Hepatocyte (in vitro differentiated cells): Measurements from ENCODE around the gene MACROD2. TPM values are rescaled to one million over a fixed set of nuclear protein-coding genes. Genes with fewer than 3 reads are reported as not detected.

Source experiments
- DNase-seq: peaks from one replicate; pipeline ENCODE4 v3.0.0-alpha.2; 2016; ENCODE audit warnings: low spot score
- H2AFZ ChIP-seq: fragments of 200-600 bp; sonication (generic); 2 replicates; pipeline ENCODE4 v1.6.0; 2016; ENCODE audit warnings: antibody characterized with exemption, mild to moderate bottlenecking
- H3K27ac ChIP-seq: fragments of 200-600 bp; sonication (generic); 2 replicates; pipeline ENCODE4 v1.5.1; 2016; ENCODE audit warnings: mild to moderate bottlenecking
- H3K27me3 ChIP-seq: fragments of 200-600 bp; sonication (generic); 2 replicates; pipeline ENCODE4 v1.6.1; 2016
- H3K36me3 ChIP-seq: fragments of 200-600 bp; sonication (generic); replicated peaks from 2 replicates; pipeline ENCODE4 v1.5.1; 2016; ENCODE audit warnings: low read depth; ENCODE audit not compliant: insufficient read depth
- H3K4me1 ChIP-seq: fragments of 200-600 bp; sonication (generic); 2 replicates; pipeline ENCODE4 v1.5.1; 2016; ENCODE audit warnings: mild to moderate bottlenecking, moderate library complexity; ENCODE audit not compliant: insufficient read depth
- H3K4me2 ChIP-seq: fragments of 200-600 bp; sonication (generic); 2 replicates; pipeline ENCODE4 v1.6.0; 2016
- H3K4me3 ChIP-seq: fragments of 200-600 bp; sonication (generic); 2 replicates; pipeline ENCODE4 v1.5.1; 2016; ENCODE audit warnings: mild to moderate bottlenecking
- H3K79me2 ChIP-seq: fragments of 200-600 bp; sonication (generic); 2 replicates; pipeline ENCODE4 v1.6.0; 2017; ENCODE audit warnings: mild to moderate bottlenecking
- H3K9me2 ChIP-seq: fragments of 200-600 bp; sonication (generic); replicated peaks from 2 replicates; pipeline ENCODE4 v1.6.0; 2017; ENCODE audit warnings: mild to moderate bottlenecking; ENCODE audit not compliant: insufficient read depth
- H3K9me3 ChIP-seq: fragments of 200-600 bp; sonication (generic); 2 replicates; pipeline ENCODE4 v1.5.1; 2016; ENCODE audit warnings: low read depth, mild to moderate bottlenecking
- H4K20me1 ChIP-seq: fragments of 200-600 bp; sonication (generic); 2 replicates; pipeline ENCODE4 v1.6.0; 2016; ENCODE audit warnings: mild to moderate bottlenecking; ENCODE audit not compliant: insufficient read depth, poor library complexity, severe bottlenecking
- EZH2 ChIP-seq: fragments of 200-600 bp; sonication (generic); IDR thresholded peaks from 2 replicates; pipeline ENCODE4 v1.6.1; 2016; ENCODE audit warnings: antibody characterized with exemption, mild to moderate bottlenecking, borderline replicate concordance
- EZH2phosphoT487 ChIP-seq: fragments of 200-600 bp; sonication (generic); IDR thresholded peaks from one replicate; pipeline ENCODE4 v1.6.1; 2018; ENCODE audit warnings: antibody characterized with exemption, mild to moderate bottlenecking, low read depth, moderate library complexity; ENCODE audit not compliant: unreplicated experiment, severe bottlenecking
- WGBS: methylation state at CpG from one replicate; pipeline ENCODE4 v1.1.6; 2016; ENCODE audit warnings: low lambda C conversion rate; ENCODE audit errors: missing lambda C conversion rate; 5-methylcytosine and 5-hydroxymethylcytosine counted together
- polyA plus RNA-seq: library from polyadenylated mRNA; unstranded; fragments of >200 nt; fragmentation: Nextera tagmentation; extraction: Ambion mirVana; gene quantifications from 2 replicates; pipeline ENCODE4 v1.2.1, GENCODE V29; 2016
- total RNA-seq: library from RNA; depleted of rRNA; stranded (reverse); fragments of >200 nt; gene quantifications from 2 replicates; pipeline ENCODE4 v1.2.3, GENCODE V29; 2014
- TF ChIP-seq, protein P1 (sequence below): fragments of 200-600 bp; sonication (generic); IDR thresholded peaks from 2 replicates; pipeline ENCODE4 v1.5.1; 2016; ENCODE audit warnings: antibody characterized with exemption, mild to moderate bottlenecking; ENCODE audit not compliant: poor library complexity

The MACROD2 gene
- total and polyA plus RNA-seq, 2 experiments from 2014 or later, result 2.4 to 3.1 TPM

DNA sequence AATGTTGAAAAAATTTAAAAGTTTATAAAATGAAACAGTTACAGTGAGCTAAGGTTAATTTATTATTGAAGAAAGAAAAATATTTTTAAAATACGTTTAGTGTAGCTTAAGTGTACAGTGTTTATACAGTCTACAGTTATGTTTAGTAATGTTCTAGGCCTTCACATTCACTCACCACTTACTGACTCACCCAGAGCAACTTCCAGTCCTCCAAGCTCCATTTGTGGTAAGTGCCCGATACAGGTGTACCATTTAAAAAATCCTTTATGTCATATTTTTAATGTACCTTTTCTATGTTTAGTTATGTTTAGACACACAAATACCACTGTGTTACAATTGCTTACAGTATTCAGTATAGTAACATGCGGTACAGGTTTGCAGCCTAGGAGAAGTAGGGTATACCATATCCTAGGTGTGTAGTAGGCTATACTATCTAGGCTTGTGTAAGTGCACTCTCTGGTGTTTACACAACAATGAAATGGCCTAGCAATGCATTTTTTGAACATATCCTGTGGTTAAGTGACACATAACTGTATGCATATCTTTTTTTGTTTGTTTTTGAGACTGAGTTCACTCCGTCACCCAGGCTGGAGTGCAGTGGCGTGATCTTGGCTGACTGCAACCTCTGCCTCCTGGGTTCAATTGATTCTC lies 315.8 kb downstream of the MACROD2 start:
- Histone ChIP-seq H3K4me3 (no peak overlapping the region), H3K27ac (no peak overlapping the region), H4K20me1 (no peaks in the 10 kb centered on the region), H3K36me3 (no peaks in the 10 kb centered on the region), H3K27me3 (no peaks in the 10 kb centered on the region), H3K79me2 (no peaks in the 10 kb centered on the region), H3K4me1 (peaks cover 6% of the 10 kb centered on the region), H2AFZ (no peak overlapping the region), H3K4me2 (no peak overlapping the region), H3K9me3 (no peaks in the 10 kb centered on the region), H3K9me2 (no peaks in the 10 kb centered on the region)
- no peak for DNase-seq
- 93% methylated on average over 5 of the region's 5 CpGs for WGBS
- TF ChIP-seq EZH2 (no peak), EZH2phosphoT487 (no peak)
- TF ChIP-seq, protein P1, sequence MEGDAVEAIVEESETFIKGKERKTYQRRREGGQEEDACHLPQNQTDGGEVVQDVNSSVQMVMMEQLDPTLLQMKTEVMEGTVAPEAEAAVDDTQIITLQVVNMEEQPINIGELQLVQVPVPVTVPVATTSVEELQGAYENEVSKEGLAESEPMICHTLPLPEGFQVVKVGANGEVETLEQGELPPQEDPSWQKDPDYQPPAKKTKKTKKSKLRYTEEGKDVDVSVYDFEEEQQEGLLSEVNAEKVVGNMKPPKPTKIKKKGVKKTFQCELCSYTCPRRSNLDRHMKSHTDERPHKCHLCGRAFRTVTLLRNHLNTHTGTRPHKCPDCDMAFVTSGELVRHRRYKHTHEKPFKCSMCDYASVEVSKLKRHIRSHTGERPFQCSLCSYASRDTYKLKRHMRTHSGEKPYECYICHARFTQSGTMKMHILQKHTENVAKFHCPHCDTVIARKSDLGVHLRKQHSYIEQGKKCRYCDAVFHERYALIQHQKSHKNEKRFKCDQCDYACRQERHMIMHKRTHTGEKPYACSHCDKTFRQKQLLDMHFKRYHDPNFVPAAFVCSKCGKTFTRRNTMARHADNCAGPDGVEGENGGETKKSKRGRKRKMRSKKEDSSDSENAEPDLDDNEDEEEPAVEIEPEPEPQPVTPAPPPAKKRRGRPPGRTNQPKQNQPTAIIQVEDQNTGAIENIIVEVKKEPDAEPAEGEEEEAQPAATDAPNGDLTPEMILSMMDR, result no peak

DNA sequence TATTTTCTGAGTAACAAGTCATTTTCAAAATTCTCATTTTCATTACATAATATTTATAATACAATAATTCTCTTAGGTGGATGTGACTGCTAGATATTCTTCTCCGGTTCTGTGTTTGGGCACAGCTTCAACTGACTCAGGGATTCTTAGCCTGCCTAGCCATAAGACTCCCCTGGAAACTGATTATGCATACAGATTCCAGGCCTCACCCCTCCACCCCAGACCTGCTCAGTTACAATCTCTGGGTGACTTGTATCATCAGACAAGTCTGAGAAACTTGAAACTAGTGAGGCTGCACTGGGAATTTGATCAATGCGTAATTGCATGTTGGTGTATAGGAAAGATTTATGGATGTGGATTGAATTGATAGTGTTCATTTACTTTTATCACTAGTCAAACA lies 316.7 kb downstream of the MACROD2 start:
- H3K79me2 ChIP-seq, result no peaks in the 10 kb centered on the region
- no peaks in the 10 kb centered on the region for H3K27me3 ChIP-seq
- H3K4me2 ChIP-seq, result no peak overlapping the region
- H3K27ac ChIP-seq, result no peak overlapping the region
- no peak overlapping the region for H3K4me3 ChIP-seq
- H3K36me3 ChIP-seq, result no peaks in the 10 kb centered on the region
- H3K4me1 ChIP-seq, result peaks cover 6% of the 10 kb centered on the region
- DNase-seq, result no peak
- TF ChIP-seq EZH2phosphoT487 (no peak), EZH2 (no peak)
- TF ChIP-seq, protein P1, result no peak
- 96% methylated on average over 2 of the region's 2 CpGs for WGBS
- no peaks in the 10 kb centered on the region for H4K20me1 ChIP-seq
- H2AFZ ChIP-seq, result no peak overlapping the region
- no peaks in the 10 kb centered on the region for H3K9me2 ChIP-seq
- H3K9me3 ChIP-seq, result no peaks in the 10 kb centered on the region

DNA sequence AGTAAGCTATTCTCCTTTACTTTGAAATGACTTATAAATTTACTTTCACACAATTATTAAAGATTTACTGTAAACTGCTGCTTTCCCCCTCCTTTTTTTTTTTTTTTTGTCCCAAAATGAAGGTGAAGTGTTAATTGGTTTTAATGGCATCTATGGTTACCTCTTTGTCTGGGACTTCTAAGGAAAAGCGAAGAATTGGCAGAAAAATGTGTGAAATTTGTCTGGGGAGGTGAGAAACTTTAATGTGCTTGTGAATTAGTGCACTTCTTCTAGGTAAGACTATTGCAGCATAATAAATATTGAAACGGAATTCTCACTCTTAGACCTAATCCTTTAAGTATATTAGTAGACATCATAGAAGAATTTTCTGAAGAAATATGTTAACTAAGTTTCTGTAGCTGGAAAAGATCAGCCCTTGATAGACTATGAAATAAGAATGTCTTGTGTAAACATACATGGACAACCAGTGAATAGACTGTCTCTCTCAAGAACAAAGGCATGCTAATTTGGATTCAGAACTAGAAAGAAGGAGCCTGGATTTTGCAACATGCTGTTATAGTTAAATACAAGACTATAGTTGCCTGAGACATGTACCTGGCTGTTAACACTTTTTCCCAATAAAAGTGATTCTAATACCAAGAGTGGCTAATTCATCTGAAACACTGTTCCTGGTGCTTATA lies 318.2 kb downstream of the MACROD2 start:
- H3K4me2 ChIP-seq, result no peak overlapping the region
- no peaks in the 10 kb centered on the region for H3K4me1 ChIP-seq
- no peak for TF ChIP-seq EZH2phosphoT487
- TF ChIP-seq EZH2, result no peak
- TF ChIP-seq, protein P1, result no peak
- no peaks in the 10 kb centered on the region for H3K36me3 ChIP-seq
- no peaks in the 10 kb centered on the region for H3K9me3 ChIP-seq
- H3K9me2 ChIP-seq, result no peaks in the 10 kb centered on the region
- WGBS, result 63% methylated on average over 2 of the region's 2 CpGs
- no peak for DNase-seq
- H4K20me1 ChIP-seq, result no peaks in the 10 kb centered on the region
- no peak overlapping the region for H3K27ac ChIP-seq
- H3K4me3 ChIP-seq, result no peak overlapping the region
- H3K27me3 ChIP-seq, result no peaks in the 10 kb centered on the region
- H2AFZ ChIP-seq, result no peak overlapping the region
- H3K79me2 ChIP-seq, result no peaks in the 10 kb centered on the region
